NOMO-1 treated with dmso at 0.1 percent for 144 hours (cell line): ENCODE measurements around the gene ORC1.

Source experiments
- DNase-seq: peaks from one replicate; lab custom pipeline; 2025; ENCODE audit not compliant: unreplicated experiment; lab: John Stamatoyannopoulos, UW

ORC1 gene

DNA sequence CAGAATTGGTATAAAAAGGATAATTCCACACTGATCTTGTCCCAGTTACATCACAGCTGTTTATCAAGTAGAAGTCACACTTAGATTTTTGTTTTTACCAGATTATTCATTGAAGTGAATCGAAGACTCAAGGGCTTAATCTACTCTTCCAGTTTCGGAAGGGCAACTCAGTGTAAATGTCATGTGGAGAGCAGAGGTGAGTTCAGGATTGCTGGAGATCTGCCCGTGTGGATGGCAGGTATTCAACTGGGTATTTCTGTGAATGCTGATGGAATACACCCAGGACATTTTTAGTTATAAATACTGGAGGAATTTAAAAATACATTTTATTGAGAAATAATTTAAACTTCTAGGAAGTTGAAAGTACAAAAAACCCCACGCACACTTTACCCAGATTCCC lies 57.6 kb downstream of the ORC1 start:
- DNase-seq = no peak

DNA sequence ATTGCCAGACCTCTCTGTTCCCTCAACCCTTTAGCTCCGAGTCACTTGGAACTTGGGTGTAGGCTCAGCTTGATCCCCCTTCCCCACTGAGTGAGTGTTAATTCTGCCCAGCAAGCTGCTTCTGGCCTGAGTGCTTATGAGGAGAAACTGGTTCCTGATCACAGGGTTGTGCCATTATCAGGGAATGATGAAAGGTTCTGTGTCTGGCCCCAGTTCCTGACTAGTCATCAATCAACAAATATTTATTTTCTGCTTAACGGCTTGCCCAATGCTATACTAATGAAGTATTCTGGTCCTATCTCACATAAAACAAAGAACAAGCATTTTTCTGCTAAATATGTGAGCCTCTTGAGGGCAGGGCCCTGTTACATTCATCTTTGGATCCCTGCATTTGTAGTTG lies 59.0 kb downstream of the ORC1 start:
- DNase-seq = no peak

DNA sequence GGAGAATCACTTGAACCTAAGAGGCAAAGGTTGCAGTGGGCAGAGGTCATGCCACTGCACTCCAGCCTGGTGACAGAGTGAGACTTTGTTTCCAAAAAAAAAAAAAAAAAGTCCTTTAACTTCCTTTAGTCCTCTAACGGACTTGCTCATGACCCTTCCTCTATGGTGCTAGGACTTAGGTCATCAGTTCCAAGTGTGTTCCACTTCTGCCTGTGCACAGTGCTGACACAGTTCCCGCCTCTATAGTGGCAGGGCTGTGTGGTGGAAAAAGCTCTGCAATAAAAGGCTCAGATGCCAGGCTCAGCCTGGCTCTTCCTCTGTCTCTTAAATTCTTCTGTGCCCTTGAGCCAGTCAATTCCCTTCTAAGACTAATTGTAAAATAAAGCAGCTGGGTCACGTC lies 60.2 kb downstream of the ORC1 start:
- no peak for DNase-seq

DNA sequence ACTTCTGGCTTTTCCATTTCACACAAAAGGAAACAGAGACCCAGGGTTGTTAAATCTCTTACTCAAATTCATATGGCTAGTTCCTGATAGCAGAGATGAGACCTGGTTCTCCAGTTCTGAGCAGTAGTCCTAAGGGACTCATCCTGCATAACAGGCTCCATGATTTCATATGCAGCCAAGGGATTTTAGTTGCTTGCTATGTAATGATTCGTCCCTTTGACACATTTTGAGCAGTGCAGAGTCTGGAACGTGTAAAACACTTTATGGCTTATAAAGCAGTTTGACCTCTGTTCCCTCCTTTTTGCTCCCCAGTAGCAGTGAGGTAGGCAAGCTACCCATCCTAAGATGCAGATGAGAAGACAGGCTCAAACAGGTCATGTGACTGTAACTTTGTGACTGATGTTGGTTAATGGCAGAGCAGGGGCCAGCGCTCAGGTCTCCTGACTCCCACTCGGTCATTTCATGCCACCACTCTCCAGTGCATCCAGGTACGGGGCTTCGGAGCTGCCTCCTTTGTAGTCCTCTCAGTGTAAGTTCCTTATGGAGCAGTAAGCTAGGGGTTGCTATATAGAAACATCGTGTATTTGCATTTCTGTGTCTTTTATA lies 62.5 kb downstream of the ORC1 start:
- no peak for DNase-seq

DNA sequence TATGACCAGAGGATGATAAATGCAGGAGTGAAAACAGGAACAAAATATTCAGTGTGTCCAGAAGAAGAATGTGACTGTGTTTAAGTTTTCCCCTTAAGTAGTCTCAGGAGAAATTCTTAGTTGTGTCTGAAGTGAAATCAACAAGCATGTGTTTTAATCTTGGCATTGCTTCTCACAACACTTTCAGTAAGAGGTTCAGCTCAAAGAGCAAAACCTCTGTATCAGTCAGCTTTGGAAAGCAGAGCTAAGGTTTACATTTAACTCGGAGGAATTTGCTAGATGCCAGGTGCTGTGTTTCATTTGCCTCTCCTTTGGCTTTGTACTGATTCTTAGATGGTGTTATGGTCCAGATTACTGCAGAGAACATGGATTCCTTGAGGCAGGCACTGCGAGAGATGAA lies 66.8 kb downstream of the ORC1 start:
- no peak for DNase-seq

DNA sequence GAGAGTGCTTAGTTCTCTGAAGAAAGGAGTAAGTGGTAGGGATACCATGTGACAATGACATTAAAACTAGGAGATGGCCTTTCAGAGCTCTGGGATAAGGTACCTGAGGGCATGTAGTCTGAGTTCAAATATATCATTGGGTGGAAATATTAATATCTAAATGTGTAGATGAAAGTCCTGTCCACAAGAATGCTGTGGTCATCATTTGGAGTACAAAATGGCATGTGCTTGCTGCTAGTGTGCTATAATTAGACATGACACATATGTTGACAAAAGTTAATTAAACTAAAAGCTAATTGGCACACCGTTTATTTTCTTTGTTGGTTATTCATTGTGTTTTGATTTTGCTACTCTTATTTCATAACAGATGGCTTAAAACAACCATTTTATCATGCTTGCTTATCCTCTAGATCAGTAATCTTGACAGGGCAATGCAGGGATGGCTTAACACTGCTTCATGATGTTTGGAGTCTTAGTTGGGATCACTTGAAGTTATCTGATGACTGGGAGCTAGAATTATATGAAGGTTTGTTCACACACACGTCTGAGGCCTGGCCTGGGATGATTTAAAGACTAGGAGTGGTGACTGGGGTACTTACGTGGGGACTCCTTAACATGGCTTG lies 69.2 kb downstream of the ORC1 start:
- no peak for DNase-seq

DNA sequence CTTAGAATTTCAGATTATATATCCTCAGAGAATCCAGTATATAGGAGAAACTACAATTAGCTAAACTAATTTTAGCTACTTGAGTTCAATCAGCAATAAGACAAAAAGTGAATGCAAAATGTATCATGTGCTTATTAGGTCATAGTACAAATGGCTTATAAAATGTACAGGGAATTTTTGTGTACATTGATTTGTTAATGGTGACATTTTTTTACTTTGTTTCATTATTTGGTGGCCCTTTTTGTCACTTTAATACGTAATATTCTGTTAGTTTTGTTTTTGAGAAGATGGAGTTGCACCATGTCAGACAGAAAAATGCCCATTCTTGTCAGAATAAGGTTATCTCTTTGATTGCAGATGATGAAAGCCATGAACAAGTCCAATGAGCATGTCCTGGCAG lies 71.8 kb downstream of the ORC1 start:
- DNase-seq = no peak

DNA sequence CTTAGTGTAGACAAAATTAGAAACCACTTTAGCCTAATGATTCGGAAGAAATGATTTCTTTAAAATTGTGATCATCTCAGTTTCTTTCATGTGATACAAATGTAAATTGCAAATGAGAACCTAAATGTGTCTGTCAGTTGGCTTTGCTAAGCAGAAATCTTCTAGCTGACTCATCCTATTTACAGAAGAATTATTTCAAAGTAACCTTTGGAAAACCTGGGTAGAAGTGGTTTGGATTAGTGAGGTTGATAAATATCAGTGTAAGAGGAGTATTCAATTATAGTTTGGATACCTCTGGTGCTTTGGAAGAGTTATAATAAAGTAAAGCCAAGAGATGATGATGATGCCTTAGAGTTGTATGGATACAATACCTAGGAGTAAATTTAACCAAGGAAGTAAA lies 75.6 kb downstream of the ORC1 start:
- DNase-seq = no peak

DNA sequence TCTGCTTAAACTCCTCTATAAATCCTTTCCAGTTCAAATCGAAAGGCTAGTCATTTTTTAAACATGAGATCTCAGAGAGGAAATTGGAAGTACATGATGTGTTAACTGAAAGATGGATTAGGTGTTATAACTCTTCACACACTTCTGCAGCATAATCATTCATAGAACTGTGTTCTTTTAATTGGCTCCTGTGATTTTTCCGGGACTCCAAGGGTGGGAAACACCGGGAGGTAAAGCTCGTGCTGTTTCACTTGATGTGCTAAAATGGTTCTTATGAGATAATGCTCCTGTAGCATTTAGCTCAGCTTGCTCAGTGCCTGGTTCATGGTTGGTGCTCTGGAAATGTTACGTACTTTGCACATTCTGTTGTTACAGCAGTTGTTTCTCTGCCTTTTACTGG lies 78.4 kb downstream of the ORC1 start:
- DNase-seq = no peak

DNA sequence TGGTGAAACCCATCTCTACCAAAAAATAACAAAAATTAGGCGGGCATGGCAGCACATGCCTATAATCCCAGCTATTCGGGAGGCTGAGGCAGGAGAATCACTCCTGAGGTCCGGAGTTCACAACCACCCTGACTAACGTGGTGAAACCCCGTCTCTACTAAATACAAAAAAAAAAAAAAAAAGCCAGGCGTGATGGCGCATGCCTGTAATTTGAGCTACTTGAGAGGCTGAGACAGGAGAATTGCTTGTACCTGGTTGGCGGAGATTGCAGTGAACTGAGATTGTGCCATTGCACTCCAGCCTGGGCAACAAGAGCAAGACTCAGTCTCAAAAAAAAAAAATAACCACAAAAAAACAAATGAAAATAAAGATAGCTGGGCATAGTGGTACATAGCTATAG lies 80.5 kb downstream of the ORC1 start:
- DNase-seq = no peak
